Hematopoietic multipotent progenitor cell (in vitro differentiated cells): ENCODE data around the gene ZNF648. TPM values are rescaled to one million over a fixed set of nuclear protein-coding genes. Genes with fewer than 3 reads are reported as not detected.
"Not testable (repeated sequence)": the region's sequence is repeated elsewhere in the genome, so short reads cannot be mapped to it uniquely, and the experiment has no call there.

Experiments used
- DNase-seq, 3 donors: peaks; one replicate each; pipeline ENCODE4 v3.0.0-alpha.2; 2011 to 2015; ENCODE audit warnings: low read depth in 2 of 3, low spot score in 2 of 3
- total RNA-seq: library from RNA; depleted of rRNA; stranded (reverse); fragments of >200 nt; gene quantifications from one replicate; pipeline ENCODE4 v1.2.3, GENCODE V29; 2012

ZNF648 gene
- total RNA-seq, 1 donor: under 0.01 TPM

- no peak for DNase-seq
These were observed 10.4 kb upstream of the ZNF648 start for GRCh38 chr1:182071924-182072323.

DNA sequence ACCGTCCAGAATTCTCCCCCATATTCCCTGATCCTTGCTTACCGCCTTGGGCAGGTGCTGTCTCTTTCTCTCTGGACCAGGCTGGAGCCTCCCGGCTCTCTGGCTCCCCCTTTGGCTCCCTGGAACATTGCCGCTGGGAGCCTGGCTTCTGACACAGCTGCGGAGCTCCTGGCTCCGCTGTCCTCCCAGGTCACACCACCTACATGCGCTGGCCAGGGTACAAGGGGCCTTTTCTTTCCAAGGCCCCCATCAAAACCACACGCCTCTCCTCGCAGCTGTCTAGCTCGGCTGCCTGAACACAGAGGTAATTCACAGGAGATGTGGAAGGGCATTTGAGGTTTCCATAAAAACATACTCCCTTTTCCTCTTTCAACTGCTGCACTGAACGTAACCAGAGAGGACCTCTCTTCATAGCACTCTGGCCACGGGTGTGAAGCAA lies 7.5 kb upstream of the ZNF648 start:
- DNase-seq: peak in 2 of 3 donors; percentile 29 to 50

DNA sequence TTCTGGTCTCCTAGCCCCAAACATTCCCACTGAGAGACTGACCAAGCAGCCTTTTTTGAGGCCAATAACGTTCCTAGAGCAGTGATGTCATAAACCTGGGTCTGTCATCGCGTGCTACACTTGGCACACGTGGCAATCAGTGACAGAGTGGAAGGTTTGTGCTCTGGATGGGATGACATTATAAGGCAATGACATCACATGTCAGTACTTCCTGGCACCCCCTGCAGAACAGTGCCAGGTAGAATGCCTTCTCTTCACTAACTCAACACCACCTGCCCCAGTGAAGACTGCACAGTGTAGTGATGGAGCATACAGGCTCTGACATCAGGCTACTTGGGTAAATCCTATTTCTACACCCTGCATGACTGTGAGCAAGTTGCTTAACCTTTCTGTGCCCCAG lies 5.4 kb upstream of the ZNF648 start:
- no peak for DNase-seq

DNA sequence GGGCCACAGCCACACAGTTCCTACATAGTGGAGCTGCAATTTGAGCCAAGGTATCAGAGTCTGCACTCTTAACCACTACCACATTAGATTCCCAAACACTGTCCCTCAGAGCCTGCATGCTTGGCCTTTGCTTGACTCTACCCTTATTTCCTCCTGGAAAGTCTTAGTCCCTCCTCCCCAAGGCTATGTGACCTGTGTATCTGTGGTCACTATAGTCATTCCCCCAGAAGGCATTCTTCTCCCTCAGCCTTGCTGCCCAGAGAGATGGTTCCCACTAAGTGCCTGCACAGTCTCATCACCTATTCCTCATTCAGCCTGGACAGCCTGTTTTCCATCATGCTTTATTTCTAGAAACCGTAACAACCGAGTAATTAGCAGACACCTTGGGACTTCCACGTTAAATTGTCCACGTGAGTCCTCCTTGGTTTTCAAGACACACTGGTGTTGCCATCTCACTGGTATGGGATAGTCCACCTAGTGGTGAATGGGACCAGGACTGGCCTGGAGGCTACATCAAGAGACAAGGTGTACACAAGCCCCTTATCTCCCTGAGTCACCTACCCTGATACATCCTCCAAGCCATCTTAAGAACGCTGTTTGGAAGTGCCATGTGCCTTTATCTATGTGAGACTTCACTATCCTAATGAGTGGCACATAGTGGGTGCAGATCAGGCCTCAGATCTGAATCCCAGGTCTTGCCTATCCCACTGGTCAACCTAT lies 3.8 kb upstream of the ZNF648 start:
- no peak for DNase-seq

DNA sequence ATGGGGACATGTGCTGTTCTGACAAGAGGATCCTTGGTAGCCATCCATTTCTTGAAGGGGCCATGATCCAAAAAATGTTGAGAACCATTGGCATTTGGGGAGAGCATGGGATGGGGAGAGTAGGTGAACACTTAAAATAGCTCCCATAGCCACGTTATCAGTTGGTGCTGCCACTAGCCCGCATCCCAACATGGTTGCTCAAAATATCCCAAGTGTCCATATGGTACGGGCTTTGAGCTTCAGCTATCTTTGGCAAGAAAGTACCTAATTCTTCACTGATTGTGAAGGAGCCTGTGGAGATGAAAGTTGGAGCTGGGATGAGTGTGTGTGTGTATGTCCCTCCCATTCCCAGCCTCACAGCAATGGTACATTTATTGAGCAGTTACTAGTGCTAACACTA lies 3.1 kb upstream of the ZNF648 start:
- DNase-seq: no peak

DNA sequence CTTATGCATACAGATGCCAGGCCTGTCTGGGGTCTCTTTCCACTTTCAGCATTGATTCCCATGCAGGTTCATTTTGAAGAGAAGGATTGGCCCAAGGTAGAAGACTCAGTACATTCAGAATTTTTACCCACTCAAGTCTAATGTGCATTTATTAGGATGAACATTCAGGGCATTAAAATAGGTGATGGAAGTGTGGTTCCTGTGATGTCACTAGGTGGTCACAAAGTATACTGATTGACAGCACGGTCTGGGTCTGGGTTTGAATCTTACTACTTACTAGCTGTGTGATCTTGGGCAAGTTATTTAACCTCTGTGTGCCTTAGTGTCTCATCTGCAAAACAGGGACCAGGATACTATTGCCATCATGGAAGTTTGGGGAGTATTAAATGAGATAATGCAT lies 711 bp upstream of the ZNF648 start:
- DNase-seq: no peak

DNA sequence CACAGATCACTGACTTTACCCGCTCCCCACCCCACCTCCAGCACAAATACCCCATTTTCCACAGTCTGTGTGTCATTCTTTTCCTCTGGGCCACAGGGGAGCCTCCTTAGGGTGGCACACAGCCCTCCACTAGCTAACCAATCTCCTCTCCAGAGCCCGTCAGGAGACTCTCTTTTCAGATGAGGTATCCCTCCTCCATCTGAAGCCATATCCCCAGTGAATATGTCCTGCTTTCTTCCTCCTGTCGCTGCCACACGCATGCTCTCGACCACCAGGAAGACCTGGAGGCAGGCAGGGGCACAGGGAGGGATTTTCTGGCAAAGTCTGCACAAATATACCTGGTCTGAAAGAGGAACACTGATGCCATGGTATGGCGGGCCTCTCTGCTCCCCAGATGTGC lies 635 bp downstream of the ZNF648 start:
- DNase-seq: no peak

DNA sequence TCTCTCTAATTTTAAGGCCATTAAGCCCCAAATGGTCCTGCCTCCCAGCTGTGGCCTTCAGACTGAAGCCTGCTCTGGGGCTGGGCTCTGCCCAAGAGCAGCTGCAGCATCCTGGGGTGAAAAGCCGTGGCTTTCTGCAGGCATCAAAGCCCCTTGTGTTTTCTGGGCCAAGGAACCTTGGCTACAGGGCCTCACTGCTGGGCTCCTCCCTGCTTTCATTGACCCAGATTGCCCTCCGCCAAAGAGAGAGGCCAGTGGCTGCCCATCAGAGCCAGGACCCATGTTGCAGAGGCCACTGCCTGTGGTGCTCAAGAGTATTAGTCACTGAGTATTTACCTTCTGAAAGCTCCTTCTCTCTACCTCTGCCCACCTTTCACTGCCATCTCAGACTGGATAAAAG lies 1.6 kb downstream of the ZNF648 start:
- no peak for DNase-seq

DNA sequence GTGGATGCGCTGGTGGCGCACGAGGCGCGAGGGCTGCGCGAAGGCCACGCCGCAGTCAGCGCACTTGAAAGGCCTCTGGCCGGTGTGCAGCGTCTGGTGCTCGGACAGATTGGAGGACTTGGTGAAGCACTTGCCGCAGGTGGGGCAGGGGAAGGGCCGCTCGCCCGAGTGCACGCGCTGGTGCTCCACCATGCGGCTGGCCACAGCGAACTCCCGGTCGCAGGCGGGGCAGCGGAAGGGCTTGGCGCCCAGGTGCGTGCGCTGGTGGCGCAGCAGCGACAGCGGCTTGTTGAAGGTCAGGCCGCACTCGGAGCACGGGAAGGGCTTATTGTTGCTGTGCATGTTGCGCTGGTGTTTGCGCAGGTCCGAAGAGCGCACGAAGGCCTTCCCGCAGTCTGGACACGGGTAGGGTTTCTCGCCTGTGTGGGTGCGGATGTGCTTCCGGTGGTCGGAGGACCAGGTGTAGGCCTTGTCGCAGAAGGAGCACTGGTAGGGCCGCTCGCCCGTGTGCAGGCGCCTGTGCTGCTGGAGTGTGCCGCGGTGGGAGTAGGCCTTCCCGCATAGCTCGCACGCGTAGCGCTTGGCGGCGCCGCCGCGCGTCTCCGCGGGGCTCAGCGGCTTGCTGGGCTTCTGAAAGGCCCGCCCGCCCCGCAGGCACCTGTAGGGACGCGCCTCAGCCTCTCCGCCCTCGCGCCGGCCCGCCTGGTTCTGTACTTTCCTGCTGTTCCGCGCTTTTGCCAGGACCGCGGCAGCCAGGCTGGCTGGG lies 4.7 kb downstream of the ZNF648 start:
- no peak for DNase-seq

GRCh38 chr1:182054698-182055326 lies 6.7 kb downstream of the ZNF648 start:
- peak; percentile 18 to 83 (median 36) for DNase-seq

- no peak for DNase-seq
These were observed 9.2 kb downstream of the ZNF648 start for GRCh38 chr1:182052355-182052754.

- no peak for DNase-seq
These were observed 9.6 kb downstream of the ZNF648 start for GRCh38 chr1:182051938-182052337.

DNA sequence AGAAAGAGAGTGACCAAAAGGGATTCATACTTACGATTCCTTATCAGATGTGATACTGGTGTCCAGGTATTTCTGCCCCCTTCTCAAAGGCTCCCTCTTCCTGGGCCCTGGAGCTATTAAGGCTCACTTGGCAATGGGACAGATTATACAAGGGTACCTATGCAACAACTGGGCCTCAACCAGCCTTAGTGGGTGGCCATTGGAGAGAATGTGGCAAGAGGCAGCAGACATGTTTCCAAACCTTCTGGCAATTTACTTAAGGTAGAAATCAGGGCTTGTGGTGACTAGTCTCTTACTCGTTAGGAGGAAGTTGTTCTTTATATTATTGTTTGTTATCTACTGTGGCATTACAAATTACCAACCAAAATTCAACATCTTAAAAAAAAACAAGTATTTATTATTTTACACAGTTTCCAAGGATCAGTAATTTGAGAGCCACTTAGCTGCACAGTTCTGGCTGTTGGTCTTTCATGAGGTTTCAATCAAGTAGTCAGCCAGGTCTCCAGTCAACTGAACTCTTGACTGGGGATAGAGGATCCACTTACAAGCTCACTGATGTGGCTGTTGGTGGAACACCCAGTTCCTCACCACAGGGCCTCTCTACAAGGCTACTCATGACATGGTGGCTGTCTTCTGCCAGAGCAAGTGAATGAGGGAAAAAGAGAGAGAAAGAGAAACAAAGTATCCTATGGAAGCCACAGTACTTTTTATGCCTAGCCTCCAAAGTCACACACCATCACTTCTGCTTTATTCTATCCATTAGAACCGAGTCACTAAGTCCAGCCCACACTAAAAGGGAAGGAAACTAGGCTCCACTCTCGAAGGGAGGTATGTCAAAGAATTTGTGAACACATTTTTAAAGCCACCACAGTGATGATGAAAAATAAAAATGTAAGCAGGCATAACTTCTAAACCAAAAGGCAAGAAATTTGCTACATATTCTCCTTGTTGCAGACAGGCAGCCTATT lies 10.7 kb downstream of the ZNF648 start:
- DNase-seq: peak in 1 of 3 donors; percentile 28

- DNase-seq: no peak
These were observed 12.9 kb downstream of the ZNF648 start for GRCh38 chr1:182048562-182048961.

GRCh38 chr1:182046763-182047162 lies 14.7 kb downstream of the ZNF648 start:
- DNase-seq: no peak

- DNase-seq: not testable (repeated sequence)
These were observed 16.0 kb downstream of the ZNF648 start for GRCh38 chr1:182045481-182045880.

DNA sequence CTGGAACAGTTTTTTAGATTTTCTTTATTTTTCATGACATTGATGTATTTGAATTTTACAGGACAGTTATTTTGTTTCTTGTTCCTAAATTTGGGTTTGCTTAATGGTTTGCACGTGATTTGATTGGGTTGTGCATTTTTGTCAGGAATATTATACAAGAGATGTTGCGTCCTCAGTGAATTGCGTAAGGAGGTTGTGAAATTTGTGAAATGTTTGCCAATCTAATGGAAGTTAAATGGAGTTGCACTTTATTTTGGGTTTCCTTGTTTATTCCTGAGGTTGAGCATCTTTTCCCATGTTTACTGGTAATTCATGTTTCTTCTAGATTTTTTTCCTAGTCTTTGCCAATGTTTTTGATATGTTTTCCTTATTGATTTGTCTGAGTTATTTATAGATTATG lies 19.9 kb downstream of the ZNF648 start:
- DNase-seq: no peak

- DNase-seq: no peak
These were observed 23.3 kb downstream of the ZNF648 start for GRCh38 chr1:182038220-182038619.

DNA sequence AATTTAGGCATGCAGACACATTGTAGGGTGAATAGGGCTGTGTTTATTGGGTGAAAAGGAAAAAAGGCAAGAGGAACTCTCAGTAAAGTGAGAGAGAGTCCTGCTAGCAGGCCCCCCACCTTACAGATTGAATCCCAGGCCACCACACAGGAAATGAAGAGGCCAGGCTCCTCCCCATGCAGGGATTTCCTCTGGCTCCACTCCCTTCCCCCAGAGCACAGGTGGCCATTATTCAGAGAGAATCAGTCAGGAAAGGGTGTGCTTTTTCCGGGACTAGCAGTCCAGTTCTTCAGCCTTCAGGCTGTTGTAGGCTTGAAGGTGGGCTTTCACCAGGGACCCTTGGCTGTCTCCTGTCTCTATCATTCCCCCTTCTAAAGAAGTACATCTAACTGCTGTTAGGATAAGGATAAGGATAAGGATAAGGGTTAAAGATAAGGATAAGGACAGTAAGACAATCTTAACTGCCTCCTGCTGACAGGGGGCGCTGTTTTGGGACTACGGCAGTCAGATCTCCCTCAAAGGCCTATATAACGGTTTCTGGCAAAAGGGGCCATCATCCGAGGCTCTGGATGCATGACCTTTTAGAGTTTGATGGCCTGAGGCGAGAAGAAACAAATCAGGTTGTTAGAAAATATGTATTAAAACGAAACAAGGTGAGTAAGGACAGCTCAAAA lies 26.3 kb downstream of the ZNF648 start:
- no peak for DNase-seq

DNA sequence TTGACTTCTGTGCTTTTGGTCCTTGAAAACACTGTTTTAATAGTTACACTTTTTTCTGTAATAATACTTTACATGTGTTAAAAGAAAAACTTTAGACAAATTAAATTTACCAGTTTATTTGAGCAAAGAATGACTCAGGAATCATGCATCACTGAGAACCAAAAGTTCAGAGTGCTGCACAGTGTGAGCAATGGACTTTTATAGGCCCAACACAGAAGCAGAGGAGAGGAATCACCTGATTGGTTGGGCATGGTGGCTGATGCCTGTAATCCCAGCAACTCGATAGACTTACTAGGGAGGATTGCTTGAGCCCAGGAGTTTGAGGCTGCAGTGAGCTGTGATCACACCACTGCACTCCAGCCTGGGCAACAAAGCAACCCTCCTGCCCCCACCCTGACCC lies 29.3 kb downstream of the ZNF648 start:
- no peak for DNase-seq
